Keratinocyte (primary cell): ENCODE data around the gene DCHS2. TPM values are rescaled to one million over a fixed set of nuclear protein-coding genes. Genes with fewer than 3 reads are reported as not detected.

Experiments used
- DNase-seq: peaks from one replicate; pipeline ENCODE4 v3.0.0-alpha.2; 2011; ENCODE audit warnings: low read depth, missing footprints, low spot score
- FAIRE-seq: peaks from 2 replicates; lab custom pipeline; 2011; peaks lifted over from hg19 to GRCh38; lab: Jason Lieb, UNC
- H2AFZ ChIP-seq: 2 replicates; pipeline ENCODE4 v1.6.0; 2012; ENCODE audit warnings: low read length, control low read depth, inconsistent platforms; ENCODE audit not compliant: control insufficient read depth
- H3K27ac ChIP-seq: 2 replicates; pipeline ENCODE4 v1.5.1; 2011; ENCODE audit warnings: low read length; ENCODE audit not compliant: control insufficient read depth, insufficient read depth
- H3K27me3 ChIP-seq: 3 replicates; pipeline ENCODE4 v1.6.0; 2011; ENCODE audit warnings: low read length; ENCODE audit not compliant: control insufficient read depth, insufficient read depth; ENCODE audit errors: extremely low read depth
- H3K36me3 ChIP-seq, 2 experiments: 2 replicates in 1 of 2; 3 replicates in 1 of 2; pipeline ENCODE4 v1.5.1; 2011; ENCODE audit warnings: low read length in 2 of 2, mild to moderate bottlenecking in 1 of 2; ENCODE audit not compliant: control insufficient read depth in 2 of 2, insufficient read depth in 2 of 2; ENCODE audit errors: extremely low read depth in 1 of 2
- H3K4me1 ChIP-seq: 3 replicates; pipeline ENCODE4 v1.5.1; 2011; ENCODE audit warnings: low read length; ENCODE audit not compliant: control insufficient read depth, insufficient read depth; ENCODE audit errors: extremely low read depth
- H3K4me2 ChIP-seq: 3 replicates; pipeline ENCODE4 v1.6.0; 2011; ENCODE audit warnings: low read depth, low read length; ENCODE audit not compliant: control insufficient read depth, insufficient read depth; ENCODE audit errors: extremely low read depth
- H3K4me3 ChIP-seq, 3 experiments: fragments of 200-600 bp in 1 of 3; sonication (generic) in 1 of 3; 2 replicates in 2 of 3; 3 replicates in 1 of 3; pipeline ENCODE4 v1.5.1; 2011 to 2016; ENCODE audit warnings: low read length in 3 of 3, mild to moderate bottlenecking in 3 of 3, control low read depth in 2 of 3, inconsistent platforms in 1 of 3, low read depth in 1 of 3, mixed read lengths in 1 of 3, mixed run types in 1 of 3, moderate library complexity in 1 of 3; ENCODE audit not compliant: control insufficient read depth in 2 of 3, insufficient read depth in 2 of 3; ENCODE audit errors: extremely low read depth in 1 of 3
- H3K79me2 ChIP-seq: 2 replicates; pipeline ENCODE4 v1.6.0; 2012; ENCODE audit warnings: low read length; ENCODE audit not compliant: control insufficient read depth, insufficient read depth
- H3K9ac ChIP-seq: 3 replicates; pipeline ENCODE4 v1.6.0; 2011; ENCODE audit warnings: low read length; ENCODE audit not compliant: control insufficient read depth, insufficient read depth; ENCODE audit errors: extremely low read depth
- H3K9me1 ChIP-seq: 3 replicates; pipeline ENCODE4 v1.6.0; 2011; ENCODE audit warnings: low read length; ENCODE audit not compliant: control insufficient read depth, insufficient read depth; ENCODE audit errors: extremely low read depth
- H3K9me3 ChIP-seq: 2 replicates; pipeline ENCODE4 v1.5.1; 2012; ENCODE audit warnings: low read depth, low read length; ENCODE audit not compliant: control insufficient read depth
- H4K20me1 ChIP-seq: 3 replicates; pipeline ENCODE4 v1.6.0; 2011; ENCODE audit warnings: low read length; ENCODE audit not compliant: control insufficient read depth, insufficient read depth; ENCODE audit errors: extremely low read depth
- CTCF ChIP-seq, 3 experiments: IDR thresholded peaks in 1 of 3; conservative IDR thresholded peaks in 1 of 3; optimal IDR thresholded peaks in 1 of 3; 2 replicates in 2 of 3; 3 replicates in 1 of 3; pipeline versions ENCODE3 to v1.5.1; 2011; ENCODE audit warnings: low read length in 3 of 3, mild to moderate bottlenecking in 3 of 3, moderate library complexity in 2 of 3, control low read depth in 1 of 3, inconsistent platforms in 1 of 3; ENCODE audit not compliant: insufficient read depth in 2 of 3; ENCODE audit errors: extremely low read depth in 1 of 3
- EZH2 ChIP-seq: IDR thresholded peaks from one replicate; pipeline ENCODE4 v1.6.1; 2012; ENCODE audit warnings: inconsistent platforms, mild to moderate bottlenecking, low read length, moderate library complexity
- dilution Hi-C: fragments of 300-500 bp; cut with MboI; formaldehyde crosslinking; loops from one replicate; pipeline ENCODE4 v1.7.0; 2020; ENCODE audit warnings: low sequenced_read_pairs; ENCODE audit not compliant: extremely low pct_ligation_motif_present
- polyA plus RNA-seq, 5 experiments: library from polyadenylated mRNA; depleted of rRNA in 3 of 5; stranded (reverse) in 3 of 5; stranded (forward) in 1 of 5; unstranded in 1 of 5; fragments of >200 nt; gene quantifications; 1 replicate in 1 of 5; 2 replicates in 3 of 5; 3 replicates in 1 of 5; pipeline versions ENCODE4 v1.2.1 to v1.2.3, GENCODE V29; 2011 to 2012; ENCODE audit warnings: missing spikeins in 2 of 5, low read depth in 1 of 5, low replicate concordance in 1 of 5

Gene DCHS2
- polyA plus RNA-seq, 1 donor (not counting 4 experiments of a cell fraction or from before 2014, with no cell fraction given): 0.01 TPM

- no peaks in the 10 kb centered on the region for H3K9me3 ChIP-seq
- H3K4me1 ChIP-seq: peaks cover 4% of the 10 kb centered on the region
- H3K27me3 ChIP-seq: no peaks in the 10 kb centered on the region
- no peak overlapping the region for H3K4me3 ChIP-seq
- no peaks in the 10 kb centered on the region for H3K79me2 ChIP-seq
- H3K9ac ChIP-seq: no peak overlapping the region
- no peaks in the 10 kb centered on the region for H3K9me1 ChIP-seq
- no peak overlapping the region for H3K4me2 ChIP-seq
- H3K36me3 ChIP-seq: no peaks in the 10 kb centered on the region
- DNase-seq (no peak), FAIRE-seq (no peak)
- no peak overlapping the region for H2AFZ ChIP-seq
- dilution Hi-C loops: no loop called here
- no peak overlapping the region for H3K27ac ChIP-seq
- TF ChIP-seq EZH2: no peak
- no peaks in the 10 kb centered on the region for H4K20me1 ChIP-seq
Measured at GRCh38 chr4:154472858-154473257, 18.7 kb downstream of the DCHS2 start.

- H3K9me1 ChIP-seq: no peaks in the 10 kb centered on the region
- DNase-seq: no peak
- H3K9ac ChIP-seq: no peak overlapping the region
- H4K20me1 ChIP-seq: no peaks in the 10 kb centered on the region
- no peaks in the 10 kb centered on the region for H3K36me3 ChIP-seq
- H3K4me2 ChIP-seq: no peak overlapping the region
- peaks cover 6% of the 10 kb centered on the region for H3K4me1 ChIP-seq
- no peak overlapping the region for H2AFZ ChIP-seq
- dilution Hi-C loops: no loop called here
- FAIRE-seq: no peak
- no peak overlapping the region for H3K27ac ChIP-seq
- no peak overlapping the region for H3K4me3 ChIP-seq
- no peaks in the 10 kb centered on the region for H3K27me3 ChIP-seq
- H3K79me2 ChIP-seq: no peaks in the 10 kb centered on the region
- H3K9me3 ChIP-seq: no peaks in the 10 kb centered on the region
- TF ChIP-seq CTCF (optimal IDR thresholded peaks at IDR 0.05 in 1 of 3, IDR thresholded peaks at IDR 0.05 in 1 of 3, conservative IDR thresholded peaks at IDR 0.05 in 1 of 3; ENCODE audit: extremely low read depth in 1 of 3, insufficient read depth in 2 of 3, low read length in 3 of 3) (no peak), EZH2 (no peak)
Measured at GRCh38 chr4:154471526-154472331, 19.9 kb downstream of the DCHS2 start.
